ENCODE data around the gene PFDN4. TPM values are rescaled to one million over a fixed set of nuclear protein-coding genes. Genes with fewer than 3 reads are reported as not detected.
A peak's percentile ranks its signal among the peaks of the same experiment; 100 is the strongest.

Gene PFDN4, protein sequence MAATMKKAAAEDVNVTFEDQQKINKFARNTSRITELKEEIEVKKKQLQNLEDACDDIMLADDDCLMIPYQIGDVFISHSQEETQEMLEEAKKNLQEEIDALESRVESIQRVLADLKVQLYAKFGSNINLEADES
- total RNA-seq: 100 to 1,000 TPM in 2 of 4 donors, 10 to 100 TPM in 2; 60.0 to 108 (median 85.1) TPM

DNA sequence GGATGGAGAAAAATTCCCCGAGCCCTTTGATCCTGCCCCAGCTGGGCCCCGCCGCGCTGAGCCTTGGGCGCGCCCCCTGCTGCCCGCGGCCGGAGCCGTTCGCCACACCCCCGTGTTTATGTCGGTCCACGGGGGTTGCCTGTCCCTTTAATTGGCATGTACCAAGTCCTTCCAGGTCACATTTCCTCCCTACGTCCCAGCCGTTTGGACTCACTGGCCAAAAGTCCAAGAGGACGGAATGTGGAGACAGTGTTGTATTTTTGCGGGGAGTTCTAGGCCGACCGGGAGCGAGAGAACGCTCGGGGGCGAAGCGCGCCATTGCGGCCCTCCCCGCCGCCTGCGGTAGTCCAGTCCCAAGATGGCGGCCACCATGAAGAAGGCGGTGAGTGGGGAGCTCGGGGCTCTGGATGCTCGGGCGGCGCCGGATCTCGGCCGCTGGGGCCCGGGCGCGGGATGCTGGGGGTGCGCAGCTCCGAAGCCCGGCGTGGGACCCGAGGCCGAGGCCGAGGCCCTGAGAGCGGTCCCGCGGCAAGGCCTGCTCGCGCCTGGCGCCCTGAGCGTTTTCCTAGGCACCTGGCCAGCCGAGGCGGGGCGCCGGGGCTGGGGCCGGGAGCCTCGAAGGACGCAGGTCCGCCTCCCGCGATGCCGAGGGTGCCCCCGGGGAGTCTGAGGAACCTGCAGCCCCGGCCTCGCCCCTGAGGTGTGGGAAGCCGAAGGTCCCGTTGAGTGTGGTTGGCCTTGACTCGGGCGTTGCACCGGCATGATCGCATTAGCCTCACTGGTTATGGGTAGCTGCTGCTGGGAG, at the start of gene PFDN4:
PFDN4 (plus strand) TSS at position 345 of the 805 bp plus-strand sequence; CDS start at position 359, 14 bp downstream.
- TF ChIP-seq, protein P1, sequence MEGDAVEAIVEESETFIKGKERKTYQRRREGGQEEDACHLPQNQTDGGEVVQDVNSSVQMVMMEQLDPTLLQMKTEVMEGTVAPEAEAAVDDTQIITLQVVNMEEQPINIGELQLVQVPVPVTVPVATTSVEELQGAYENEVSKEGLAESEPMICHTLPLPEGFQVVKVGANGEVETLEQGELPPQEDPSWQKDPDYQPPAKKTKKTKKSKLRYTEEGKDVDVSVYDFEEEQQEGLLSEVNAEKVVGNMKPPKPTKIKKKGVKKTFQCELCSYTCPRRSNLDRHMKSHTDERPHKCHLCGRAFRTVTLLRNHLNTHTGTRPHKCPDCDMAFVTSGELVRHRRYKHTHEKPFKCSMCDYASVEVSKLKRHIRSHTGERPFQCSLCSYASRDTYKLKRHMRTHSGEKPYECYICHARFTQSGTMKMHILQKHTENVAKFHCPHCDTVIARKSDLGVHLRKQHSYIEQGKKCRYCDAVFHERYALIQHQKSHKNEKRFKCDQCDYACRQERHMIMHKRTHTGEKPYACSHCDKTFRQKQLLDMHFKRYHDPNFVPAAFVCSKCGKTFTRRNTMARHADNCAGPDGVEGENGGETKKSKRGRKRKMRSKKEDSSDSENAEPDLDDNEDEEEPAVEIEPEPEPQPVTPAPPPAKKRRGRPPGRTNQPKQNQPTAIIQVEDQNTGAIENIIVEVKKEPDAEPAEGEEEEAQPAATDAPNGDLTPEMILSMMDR (IDR thresholded peaks at IDR 0.05): peak; percentile 77 to 96 (median 86)
- TF ChIP-seq POLR2A (IDR thresholded peaks at IDR 0.05) (peak in 1 of 2 donors; percentile 56), EP300 (IDR thresholded peaks at IDR 0.05) (peak; percentile 41 to 86)

DNA sequence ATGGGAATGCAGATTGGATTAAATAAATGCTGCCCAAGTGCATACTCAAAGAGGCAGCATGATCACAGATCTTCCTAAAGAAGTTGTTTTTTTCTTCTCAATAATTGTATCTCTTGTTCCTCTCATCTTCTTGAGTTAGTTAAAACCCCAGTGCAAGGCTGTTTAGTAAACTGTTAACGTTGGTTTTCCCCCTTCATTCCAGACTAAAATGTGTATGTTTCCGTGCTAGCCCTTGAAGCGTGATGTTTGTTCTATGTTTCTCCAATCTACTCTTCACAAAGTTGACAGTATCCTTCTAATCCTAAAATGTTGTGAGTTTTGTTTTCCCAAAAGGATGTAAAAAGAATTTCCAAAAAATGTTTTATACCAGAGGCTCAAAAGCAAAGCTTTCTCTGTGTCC, 49.7 kb upstream of the PFDN4 start:
- 83 to 88% methylated on average over 3 of the region's 3 CpGs for WGBS, 2 donors
- TF ChIP-seq, protein P1 (IDR thresholded peaks at IDR 0.05): no peak
- TF ChIP-seq EP300 (IDR thresholded peaks at IDR 0.05) (no peak), POLR2A (IDR thresholded peaks at IDR 0.05) (no peak)
- H3K27me3 ChIP-seq: peaks cover 0 to 5% of the 10 kb centered on the region in 2 donors

More for the DNA sequence above, at the start of gene PFDN4:
- WGBS, 2 donors: 1 to 2% methylated on average over 20 to 35 of the region's 76 CpGs
- Histone ChIP-seq H3K27me3 (no peaks in the 10 kb centered on the region), H3K4me3 (peak within 1 kb of the TSS; percentile 61 to 95 (median 93)), H3K9me3 (no peaks in the 10 kb centered on the region), H3K27ac (peak within 1 kb of the TSS; percentile 90 to 100 (median 98)), H3K36me3 (peaks cover 0 to 12% (median 0%) of the 10 kb centered on the region in 3 donors), H3K4me1 (peaks cover 0 to 41% (median 11%) of the 10 kb centered on the region in 4 donors)
- peak; percentile 62 to 72 for DNase-seq (ENCODE audit: low spot score in 2 of 2)

DNA sequence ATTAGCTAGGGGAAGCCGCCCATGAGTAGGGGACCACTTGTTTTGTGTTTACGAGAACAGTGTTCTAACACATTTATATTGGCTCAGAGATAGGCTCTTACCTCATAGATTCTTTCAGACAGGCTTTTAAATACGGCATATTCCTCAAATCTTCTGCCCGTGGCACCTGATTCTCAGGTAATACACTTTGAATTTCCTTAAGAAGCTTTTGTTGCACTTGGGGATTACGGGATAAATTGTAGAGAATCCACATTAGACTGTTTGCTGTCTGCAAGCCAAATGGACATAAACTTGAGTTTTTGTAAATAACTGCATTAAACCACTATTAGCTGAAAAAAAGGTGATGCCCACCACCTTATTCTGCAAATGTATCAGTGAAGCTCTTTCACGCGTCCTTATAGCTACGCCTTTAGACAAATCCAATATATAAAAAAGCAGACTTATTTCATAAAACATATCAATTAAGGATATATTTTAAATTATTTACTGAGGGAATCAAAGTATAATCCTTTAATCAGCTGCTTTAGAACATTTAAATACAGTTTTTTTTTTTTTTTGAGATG, 49.0 kb upstream of the PFDN4 start:
- Histone ChIP-seq H3K27me3 (peaks cover 0 to 5% of the 10 kb centered on the region in 2 donors), H3K4me3 (no peak overlapping the region), H3K36me3 (no peaks in the 10 kb centered on the region), H3K9me3 (no peaks in the 10 kb centered on the region), H3K27ac (no peak overlapping the region), H3K4me1 (no peaks in the 10 kb centered on the region)
- DNase-seq (ENCODE audit: low spot score in 2 of 2): no peak
- TF ChIP-seq, protein P1 (IDR thresholded peaks at IDR 0.05): no peak
- TF ChIP-seq EP300 (IDR thresholded peaks at IDR 0.05) (no peak), POLR2A (IDR thresholded peaks at IDR 0.05) (no peak)
- WGBS, 2 donors: 81 to 85% methylated on average over 8 of the region's 8 CpGs

More for the DNA sequence above, 49.7 kb upstream of the PFDN4 start:
- H3K36me3 ChIP-seq: no peaks in the 10 kb centered on the region
- no peak for DNase-seq (ENCODE audit: low spot score in 2 of 2)
- H3K27ac ChIP-seq: no peak overlapping the region
- no peaks in the 10 kb centered on the region for H3K4me1 ChIP-seq
- no peaks in the 10 kb centered on the region for H3K9me3 ChIP-seq
- no peak overlapping the region for H3K4me3 ChIP-seq

DNA sequence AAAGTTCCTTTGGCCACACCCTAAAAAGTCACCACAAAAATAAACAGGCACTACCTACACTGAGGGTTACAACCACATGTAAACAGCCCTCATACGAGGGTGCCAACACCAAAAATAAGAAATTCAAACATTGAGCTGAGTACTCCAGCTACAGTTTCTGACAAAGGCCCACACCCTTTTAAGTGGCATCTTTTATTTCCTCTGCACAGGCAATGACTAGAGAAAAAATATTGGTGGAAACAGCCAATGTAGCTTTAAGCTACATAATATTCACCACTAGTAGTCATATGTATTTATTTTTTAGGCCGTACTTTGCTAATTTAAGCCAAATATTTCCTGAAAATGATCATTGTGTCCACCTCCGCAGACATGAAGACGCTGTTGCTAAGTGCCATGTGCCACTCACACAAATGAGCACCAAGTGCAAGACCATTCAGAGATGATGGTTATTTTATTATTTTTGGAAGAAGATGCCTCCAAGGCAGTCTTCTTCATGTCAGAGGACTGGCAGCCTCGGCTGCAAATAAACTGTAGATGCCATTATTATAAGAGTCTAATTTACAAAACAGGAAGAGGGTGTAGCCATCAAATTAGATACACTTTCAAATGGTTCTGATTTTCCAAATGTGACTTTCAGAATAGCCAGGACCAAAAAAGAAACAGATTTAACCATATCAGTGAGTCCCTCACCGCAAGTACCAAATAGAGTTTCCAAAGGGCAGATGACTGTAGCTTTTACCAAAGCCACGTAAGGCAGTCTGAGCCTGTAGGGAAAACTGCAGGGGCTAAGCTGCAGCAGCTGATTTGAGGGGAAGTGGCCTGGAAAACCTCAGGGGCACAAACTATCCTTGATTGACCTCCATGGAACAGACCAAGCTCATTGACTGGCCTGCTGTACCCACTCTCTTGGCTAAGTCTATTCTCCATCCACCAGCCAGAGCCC, 47.6 kb upstream of the PFDN4 start:
- no peaks in the 10 kb centered on the region for H3K36me3 ChIP-seq
- no peak overlapping the region for H3K27ac ChIP-seq
- no peak for TF ChIP-seq POLR2A (IDR thresholded peaks at IDR 0.05)
- no peak for TF ChIP-seq EP300 (IDR thresholded peaks at IDR 0.05)
- TF ChIP-seq, protein P1 (IDR thresholded peaks at IDR 0.05): no peak
- H3K27me3 ChIP-seq: peaks cover 0 to 5% of the 10 kb centered on the region in 2 donors
- no peak for DNase-seq (ENCODE audit: low spot score in 2 of 2)
- 77% methylated on average over 7 of the region's 7 CpGs for WGBS, 2 donors
- no peak overlapping the region for H3K4me3 ChIP-seq
- no peaks in the 10 kb centered on the region for H3K4me1 ChIP-seq
- no peaks in the 10 kb centered on the region for H3K9me3 ChIP-seq

All from tibial nerve (tissue), 4 donors.